ENCODE results near the gene CAMK1D.

DNA sequence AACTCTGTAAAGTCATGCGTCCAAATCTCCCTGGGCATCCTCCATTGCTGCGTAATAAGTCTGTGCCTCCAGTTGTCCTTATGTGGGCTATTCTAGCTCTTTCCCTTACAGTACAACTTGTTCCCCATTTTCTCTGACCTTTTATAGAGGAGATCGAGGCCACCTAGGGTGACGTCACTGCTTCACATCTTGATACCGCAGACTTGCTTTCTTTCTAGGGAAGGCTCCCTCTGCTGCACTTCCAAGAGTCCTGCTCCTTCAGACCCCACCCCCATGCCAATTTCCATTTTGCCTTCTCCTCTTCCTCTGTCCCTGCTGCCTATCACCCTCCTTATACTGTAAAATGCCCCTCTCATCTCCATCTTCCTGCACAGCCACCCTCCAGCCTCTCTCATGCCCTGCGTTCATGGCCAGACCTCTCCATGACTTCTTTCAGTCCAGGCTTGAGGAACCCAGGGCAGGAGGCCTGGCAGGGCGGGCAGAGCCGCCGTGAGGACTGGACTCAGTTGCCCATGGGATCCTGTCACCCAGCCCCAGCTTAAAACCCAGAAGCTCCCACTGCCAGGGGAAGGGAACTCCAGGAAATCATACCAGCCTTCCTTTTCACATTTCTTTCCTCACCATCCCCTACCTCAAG lies 57.5 kb downstream of the CAMK1D start:
- TF ChIP-seq FOXM1 (IDR thresholded peaks at IDR 0.05; ENCODE audit: low read depth), result no peak
- TF ChIP-seq CTCF (IDR thresholded peaks at IDR 0.05), result no peak
- TF ChIP-seq, protein P1, sequence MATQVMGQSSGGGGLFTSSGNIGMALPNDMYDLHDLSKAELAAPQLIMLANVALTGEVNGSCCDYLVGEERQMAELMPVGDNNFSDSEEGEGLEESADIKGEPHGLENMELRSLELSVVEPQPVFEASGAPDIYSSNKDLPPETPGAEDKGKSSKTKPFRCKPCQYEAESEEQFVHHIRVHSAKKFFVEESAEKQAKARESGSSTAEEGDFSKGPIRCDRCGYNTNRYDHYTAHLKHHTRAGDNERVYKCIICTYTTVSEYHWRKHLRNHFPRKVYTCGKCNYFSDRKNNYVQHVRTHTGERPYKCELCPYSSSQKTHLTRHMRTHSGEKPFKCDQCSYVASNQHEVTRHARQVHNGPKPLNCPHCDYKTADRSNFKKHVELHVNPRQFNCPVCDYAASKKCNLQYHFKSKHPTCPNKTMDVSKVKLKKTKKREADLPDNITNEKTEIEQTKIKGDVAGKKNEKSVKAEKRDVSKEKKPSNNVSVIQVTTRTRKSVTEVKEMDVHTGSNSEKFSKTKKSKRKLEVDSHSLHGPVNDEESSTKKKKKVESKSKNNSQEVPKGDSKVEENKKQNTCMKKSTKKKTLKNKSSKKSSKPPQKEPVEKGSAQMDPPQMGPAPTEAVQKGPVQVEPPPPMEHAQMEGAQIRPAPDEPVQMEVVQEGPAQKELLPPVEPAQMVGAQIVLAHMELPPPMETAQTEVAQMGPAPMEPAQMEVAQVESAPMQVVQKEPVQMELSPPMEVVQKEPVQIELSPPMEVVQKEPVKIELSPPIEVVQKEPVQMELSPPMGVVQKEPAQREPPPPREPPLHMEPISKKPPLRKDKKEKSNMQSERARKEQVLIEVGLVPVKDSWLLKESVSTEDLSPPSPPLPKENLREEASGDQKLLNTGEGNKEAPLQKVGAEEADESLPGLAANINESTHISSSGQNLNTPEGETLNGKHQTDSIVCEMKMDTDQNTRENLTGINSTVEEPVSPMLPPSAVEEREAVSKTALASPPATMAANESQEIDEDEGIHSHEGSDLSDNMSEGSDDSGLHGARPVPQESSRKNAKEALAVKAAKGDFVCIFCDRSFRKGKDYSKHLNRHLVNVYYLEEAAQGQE (IDR thresholded peaks at IDR 0.05; ENCODE audit: low read depth, low read length), result no peak
- no peak for TF ChIP-seq RXRA (IDR thresholded peaks at IDR 0.05; ENCODE audit: borderline replicate concordance, low read depth)
- no peak for TF ChIP-seq TAF1 (IDR thresholded peaks at IDR 0.05; ENCODE audit: borderline replicate concordance, low read depth, low read length)
- no peak for TF ChIP-seq YY1 (IDR thresholded peaks at IDR 0.05; ENCODE audit: low read depth)
- no peak for TF ChIP-seq JUND (IDR thresholded peaks at IDR 0.05)
- TF ChIP-seq EP300 (IDR thresholded peaks at IDR 0.05; ENCODE audit: borderline replicate concordance in 1 of 2, low read depth in 1 of 2, low read length in 1 of 2), result no peak

Data from SK-N-SH (cell line).